Spleen (tissue), 11 donors: ENCODE results near the gene MAEA. TPM values are rescaled to one million over a fixed set of nuclear protein-coding genes. Genes with fewer than 3 reads are reported as not detected.

Experiments
- DNase-seq: peaks from one replicate; pipeline ENCODE4 v3.0.0-alpha.2; 2020
- H3K27ac ChIP-seq, 8 donors: fragments of 200-600 bp; sonication (generic) in 7 of 8; 1 replicate in 4 of 8; 2 replicates in 4 of 8; pipeline versions ENCODE4 v1.5.0 to v1.8.0; 2016 to 2021; ENCODE audit warnings: inconsistent platforms in 4 of 8, mild to moderate bottlenecking in 4 of 8, moderate library complexity in 1 of 8
- H3K27me3 ChIP-seq, 7 donors: fragments of 200-600 bp; sonication (generic) in 6 of 7; replicated peaks in 1 of 7; 1 replicate in 4 of 7; 2 replicates in 3 of 7; pipeline versions ENCODE4 v1.5.0 to v1.8.0; 2016 to 2021; ENCODE audit warnings: inconsistent platforms in 3 of 7, mild to moderate bottlenecking in 1 of 7
- H3K36me3 ChIP-seq, 6 donors: fragments of 200-600 bp; sonication (generic) in 5 of 6; 1 replicate in 4 of 6; 2 replicates in 2 of 6; pipeline versions ENCODE4 v1.5.0 to v1.8.0; 2016 to 2021; ENCODE audit warnings: inconsistent platforms in 2 of 6
- H3K4me1 ChIP-seq, 6 donors: fragments of 200-600 bp; sonication (generic) in 5 of 6; 1 replicate in 3 of 6; 2 replicates in 3 of 6; pipeline versions ENCODE4 v1.5.0 to v1.8.0; 2016 to 2021; ENCODE audit warnings: inconsistent platforms in 3 of 6
- H3K4me3 ChIP-seq, 8 donors: fragments of 200-600 bp; sonication (generic) in 7 of 8; 1 replicate in 4 of 8; 2 replicates in 4 of 8; pipeline versions ENCODE4 v1.5.0 to v1.8.0; 2016 to 2021; ENCODE audit warnings: inconsistent platforms in 4 of 8, mild to moderate bottlenecking in 4 of 8, moderate library complexity in 2 of 8
- H3K9me3 ChIP-seq, 8 donors: fragments of 200-600 bp; sonication (generic) in 7 of 8; 1 replicate in 4 of 8; 2 replicates in 4 of 8; pipeline versions ENCODE4 v1.5.0 to v1.8.0; 2016 to 2021; ENCODE audit warnings: inconsistent platforms in 4 of 8
- POLR2A ChIP-seq, 3 donors: fragments of 450-650 bp; IDR thresholded peaks; one replicate each; pipeline ENCODE4 v1.5.1; 2017; ENCODE audit warnings: antibody characterized with exemption in 3 of 3, mild to moderate bottlenecking in 1 of 3
- POLR2AphosphoS5 ChIP-seq, 3 donors: sonication (generic); formaldehyde crosslinking; IDR thresholded peaks; one replicate each; pipeline ENCODE4 v1.5.1; 2017; ENCODE audit warnings: antibody characterized with exemption in 3 of 3
- WGBS, 5 donors: extraction: QIAGEN DNeasy Blood & Tissue Kit in 3 of 5; methylation state at CpG; one replicate each; pipeline versions ENCODE4 v1.1.5 to v1.1.7; 2013 to 2018; 5-methylcytosine and 5-hydroxymethylcytosine counted together
- intact Hi-C: fragments of 100-400 bp; cut with DNase I; formaldehyde crosslinking; loops from one replicate; pipeline ENCODE4 v1.15.0; 2023; ENCODE audit warnings: low total_unique reads
- polyA plus RNA-seq, 3 donors: library from polyadenylated mRNA; stranded (reverse); fragments of 200-250 nt; gene quantifications; one replicate each; pipeline ENCODE4 v1.2.1, GENCODE V29; 2013
- total RNA-seq, 7 donors: library from RNA; depleted of rRNA in 3 of 7; stranded (reverse); fragments of >200 nt in 3 of 7; fragmentation: NEBNext Ultra II Directional in 4 of 7; extraction: Animal tissue kit (Norgen Biotek cat#: 25700) in 4 of 7; gene quantifications; one replicate each; pipeline versions ENCODE4 v1.1.0 to v1.2.1, GENCODE V29; 2016 to 2021
- TF ChIP-seq, protein P1 (sequence below), 11 experiments: fragments of 200-600 bp in 7 of 11; fragments of 450-650 bp in 4 of 11; sonication (generic) in 4 of 11; IDR thresholded peaks in 8 of 11; conservative IDR thresholded peaks in 3 of 11; 1 replicate in 7 of 11; 2 replicates in 4 of 11; pipeline versions ENCODE4 v1.4.0 to v1.8.0; 2016 to 2021; ENCODE audit warnings: antibody characterized with exemption in 11 of 11, inconsistent platforms in 4 of 11, mild to moderate bottlenecking in 1 of 11
- donor health status: healthy with polysubstance abuse.
- donor health status: DM: no; HTN: no; CAD: no; lungs with moderate emphysema.
- donor health status: DM: no; HTN: no; CAD: no.
- donor health status: Bipolar disorder and iron deficiency.
- donor health status: healthy.
- donor health status: DM: no; HTN: no; CAD: no.
- donor health status: DM: yes; HTN: yes; CAD: no.

Gene MAEA
- total and polyA plus RNA-seq, 10 donors = 46.6 to 112 (median 80.1) TPM

GRCh38 chr4:1310796-1311631 lies 21.3 kb downstream of the MAEA start:
- no peaks in the 10 kb centered on the region for H3K9me3 ChIP-seq
- H3K27ac ChIP-seq = peak overlapping the region in 7 of 8 donors; percentile 7 to 78 (median 37)
- H3K36me3 ChIP-seq = peaks cover 6 to 66% (median 37%) of the 10 kb centered on the region in 6 donors
- H3K27me3 ChIP-seq = no peaks in the 10 kb centered on the region
- peak overlapping the region in 1 of 8 donors; percentile 64 for H3K4me3 ChIP-seq
- DNase-seq = peak; percentile 79
- TF ChIP-seq, protein P1, sequence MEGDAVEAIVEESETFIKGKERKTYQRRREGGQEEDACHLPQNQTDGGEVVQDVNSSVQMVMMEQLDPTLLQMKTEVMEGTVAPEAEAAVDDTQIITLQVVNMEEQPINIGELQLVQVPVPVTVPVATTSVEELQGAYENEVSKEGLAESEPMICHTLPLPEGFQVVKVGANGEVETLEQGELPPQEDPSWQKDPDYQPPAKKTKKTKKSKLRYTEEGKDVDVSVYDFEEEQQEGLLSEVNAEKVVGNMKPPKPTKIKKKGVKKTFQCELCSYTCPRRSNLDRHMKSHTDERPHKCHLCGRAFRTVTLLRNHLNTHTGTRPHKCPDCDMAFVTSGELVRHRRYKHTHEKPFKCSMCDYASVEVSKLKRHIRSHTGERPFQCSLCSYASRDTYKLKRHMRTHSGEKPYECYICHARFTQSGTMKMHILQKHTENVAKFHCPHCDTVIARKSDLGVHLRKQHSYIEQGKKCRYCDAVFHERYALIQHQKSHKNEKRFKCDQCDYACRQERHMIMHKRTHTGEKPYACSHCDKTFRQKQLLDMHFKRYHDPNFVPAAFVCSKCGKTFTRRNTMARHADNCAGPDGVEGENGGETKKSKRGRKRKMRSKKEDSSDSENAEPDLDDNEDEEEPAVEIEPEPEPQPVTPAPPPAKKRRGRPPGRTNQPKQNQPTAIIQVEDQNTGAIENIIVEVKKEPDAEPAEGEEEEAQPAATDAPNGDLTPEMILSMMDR (IDR thresholded peaks at IDR 0.05 in 8 of 11, conservative IDR thresholded peaks at IDR 0.05 in 3 of 11) = no peak
- TF ChIP-seq POLR2AphosphoS5 (IDR thresholded peaks at IDR 0.05) = peak in 1 of 3 donors; percentile 53
- no peak for TF ChIP-seq POLR2A (IDR thresholded peaks at IDR 0.05)
- intact Hi-C loops = no loop called here
- 69 to 83% (median 75%) methylated on average over 34 to 49 of the region's 49 CpGs for WGBS, 5 donors
- H3K4me1 ChIP-seq = peaks cover 27 to 62% (median 49%) of the 10 kb centered on the region in 6 donors

GRCh38 chr4:1312821-1313640 lies 23.3 kb downstream of the MAEA start:
- peak; percentile 44 for DNase-seq
- Histone ChIP-seq H3K27ac (no peak overlapping the region), H3K4me1 (peaks cover 27 to 45% (median 40%) of the 10 kb centered on the region in 6 donors), H3K4me3 (no peak overlapping the region), H3K9me3 (no peaks in the 10 kb centered on the region), H3K27me3 (no peaks in the 10 kb centered on the region), H3K36me3 (peaks cover 6 to 77% (median 53%) of the 10 kb centered on the region in 6 donors)
- no peak for TF ChIP-seq POLR2AphosphoS5 (IDR thresholded peaks at IDR 0.05)
- TF ChIP-seq POLR2A (IDR thresholded peaks at IDR 0.05) = no peak
- TF ChIP-seq, protein P1 (IDR thresholded peaks at IDR 0.05 in 8 of 11, conservative IDR thresholded peaks at IDR 0.05 in 3 of 11) = no peak
- WGBS, 5 donors = 91 to 97% (median 96%) methylated on average over 20 of the region's 20 CpGs
- intact Hi-C loops = no loop called here

DNA sequence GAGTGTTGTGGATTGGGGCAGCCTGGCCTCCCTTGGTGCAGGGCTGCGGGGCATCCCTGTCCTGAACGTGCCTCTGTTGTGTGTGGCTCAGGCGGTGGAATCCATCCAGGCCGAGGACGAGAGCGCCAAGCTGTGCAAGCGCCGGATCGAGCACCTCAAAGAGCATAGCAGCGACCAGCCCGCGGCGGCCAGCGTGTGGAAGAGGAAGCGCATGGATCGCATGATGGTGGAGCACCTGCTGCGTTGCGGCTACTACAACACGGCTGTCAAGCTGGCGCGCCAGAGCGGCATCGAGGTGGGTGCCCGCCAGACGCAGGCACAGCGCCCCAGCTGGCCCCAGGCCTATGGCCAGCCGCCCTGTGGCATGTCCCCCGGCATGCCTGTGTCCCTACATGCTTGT lies 25.6 kb downstream of the MAEA start:
- H3K4me1 ChIP-seq = peaks cover 11 to 36% (median 23%) of the 10 kb centered on the region in 6 donors
- H3K27ac ChIP-seq = no peak overlapping the region
- no peaks in the 10 kb centered on the region for H3K27me3 ChIP-seq
- H3K36me3 ChIP-seq = peaks cover 6 to 92% (median 66%) of the 10 kb centered on the region in 6 donors
- no peaks in the 10 kb centered on the region for H3K9me3 ChIP-seq
- WGBS, 5 donors = 93 to 98% (median 98%) methylated on average over 26 to 28 of the region's 28 CpGs
- no peak for DNase-seq
- intact Hi-C loops = no loop called here
- H3K4me3 ChIP-seq = no peak overlapping the region
- TF ChIP-seq POLR2A (IDR thresholded peaks at IDR 0.05) (no peak), POLR2AphosphoS5 (IDR thresholded peaks at IDR 0.05) (peak in 1 of 3 donors; percentile 27)

DNA sequence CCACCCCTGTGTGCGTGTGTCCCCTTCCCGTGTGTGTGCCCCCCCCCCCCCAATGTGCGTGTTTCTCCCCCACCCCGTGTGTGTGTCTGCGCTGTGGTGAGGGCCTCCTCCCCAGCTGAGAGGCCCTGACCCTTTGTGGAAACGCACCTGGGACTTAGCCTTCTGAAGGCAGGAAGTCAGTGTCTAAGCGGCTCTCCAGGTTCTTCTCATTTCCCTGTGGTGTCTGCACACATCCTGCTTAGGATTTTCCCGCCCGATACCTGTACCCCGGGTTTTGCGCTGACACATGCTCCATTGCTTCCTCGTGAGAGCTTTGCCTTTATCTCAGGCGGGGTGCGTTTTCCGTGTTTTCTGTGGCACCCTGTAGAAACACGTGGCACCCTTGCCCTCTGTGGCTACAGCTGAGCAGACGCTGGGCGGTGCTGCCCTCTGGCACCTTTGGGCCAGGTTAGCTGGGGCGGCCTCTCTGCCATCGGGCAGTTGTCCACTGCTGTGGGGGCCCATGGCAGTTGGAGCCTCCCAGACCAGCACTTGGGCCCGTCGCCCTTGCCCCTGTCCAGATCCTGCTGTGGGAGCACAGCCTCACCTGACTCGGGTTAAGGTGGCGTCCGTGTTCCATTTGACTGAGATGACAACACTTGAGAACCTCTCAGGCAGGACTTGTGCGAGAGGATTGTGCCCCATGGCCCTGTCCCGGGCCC lies 26.3 kb downstream of the MAEA start:
- H3K27ac ChIP-seq = no peak overlapping the region
- TF ChIP-seq POLR2AphosphoS5 (IDR thresholded peaks at IDR 0.05) = no peak
- TF ChIP-seq, protein P1 (IDR thresholded peaks at IDR 0.05 in 8 of 11, conservative IDR thresholded peaks at IDR 0.05 in 3 of 11) = no peak
- no peak for TF ChIP-seq POLR2A (IDR thresholded peaks at IDR 0.05)

More for the DNA sequence above, 26.3 kb downstream of the MAEA start:
- 81 to 90% (median 86%) methylated on average over 18 to 27 of the region's 27 CpGs for WGBS, 5 donors
- Histone ChIP-seq H3K4me1 (peaks cover 5 to 29% (median 16%) of the 10 kb centered on the region in 6 donors), H3K9me3 (no peaks in the 10 kb centered on the region), H3K27me3 (no peaks in the 10 kb centered on the region), H3K36me3 (peaks cover 6 to 94% (median 66%) of the 10 kb centered on the region in 6 donors), H3K4me3 (no peak overlapping the region)
- intact Hi-C loops = no loop called here
- DNase-seq = no peak
